Stimulated activated CD8-positive, alpha-beta memory T cell treated with anti-CD3 and anti-CD28 coated beads, Interleukin-4, amount 100 ng/mL, for 24 hours (primary cell): Measurements from ENCODE around the gene EED.
"Not testable (repeated sequence)": the region's sequence is repeated elsewhere in the genome, so short reads cannot be mapped to it uniquely, and the experiment has no call there.

Source experiments
- DNase-seq: peaks from one replicate; pipeline ENCODE4 v3.0.0-alpha.2; 2020; ENCODE audit warnings: low read depth

The EED gene

DNA sequence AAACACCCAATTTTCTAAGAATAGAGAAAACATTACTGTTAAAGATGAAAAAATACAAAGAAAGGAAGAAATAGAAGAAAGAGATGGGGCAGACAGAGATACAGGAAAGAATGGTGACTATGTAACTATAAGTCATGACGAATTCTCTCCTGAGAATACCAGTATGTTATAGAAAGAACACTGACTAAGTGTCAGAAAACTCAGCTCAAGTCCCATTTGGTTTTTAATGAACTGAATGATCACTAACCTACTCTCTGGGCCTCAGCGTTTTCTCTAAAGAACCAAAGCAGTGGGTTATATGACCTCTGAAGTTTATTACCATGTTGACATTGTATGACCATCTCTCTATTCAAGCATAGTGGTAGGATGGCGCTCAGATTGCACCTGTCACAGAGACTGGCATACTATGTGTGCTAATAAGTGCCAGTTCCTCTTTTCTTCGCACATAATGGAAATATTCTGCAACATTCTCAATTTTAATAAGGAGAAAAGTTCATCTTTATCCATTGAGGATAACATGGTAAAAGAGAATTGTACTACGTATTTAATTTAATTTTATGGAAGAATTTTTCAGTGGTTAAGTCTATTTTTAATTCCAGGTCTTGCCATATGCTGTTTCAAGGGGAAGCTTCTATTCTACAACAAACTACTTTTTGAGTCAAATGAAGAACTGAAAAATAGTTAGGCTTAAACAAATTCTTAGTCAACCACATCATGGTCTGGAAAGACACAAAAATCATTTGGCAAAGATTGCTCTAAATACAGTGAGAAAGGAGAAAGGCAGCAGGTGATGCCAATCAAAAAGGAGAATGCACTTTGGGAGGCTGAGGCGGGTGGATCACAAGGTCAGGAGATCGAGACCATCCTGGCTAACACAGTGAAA lies 25.0 kb upstream of the EED start:
- no peak for DNase-seq

DNA sequence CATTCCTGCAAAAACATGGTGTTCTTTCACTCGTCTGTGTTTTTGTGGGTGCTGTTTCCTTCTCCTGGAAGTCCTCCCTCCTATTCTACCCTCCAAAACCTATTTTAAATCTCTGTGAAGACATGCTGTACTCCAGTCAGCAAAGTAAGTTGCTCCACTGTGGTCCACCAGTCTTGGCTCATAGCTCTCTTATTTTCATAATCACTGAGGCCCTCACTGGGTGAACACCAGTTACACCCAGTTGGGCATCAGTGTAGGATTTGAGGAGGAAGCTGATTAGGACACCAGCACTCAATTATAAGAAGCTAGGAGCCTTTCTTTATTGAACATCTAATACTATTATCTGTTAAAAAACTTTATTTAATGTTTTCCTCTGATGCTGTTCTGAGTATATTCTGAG lies 23.9 kb upstream of the EED start:
- DNase-seq: no peak

DNA sequence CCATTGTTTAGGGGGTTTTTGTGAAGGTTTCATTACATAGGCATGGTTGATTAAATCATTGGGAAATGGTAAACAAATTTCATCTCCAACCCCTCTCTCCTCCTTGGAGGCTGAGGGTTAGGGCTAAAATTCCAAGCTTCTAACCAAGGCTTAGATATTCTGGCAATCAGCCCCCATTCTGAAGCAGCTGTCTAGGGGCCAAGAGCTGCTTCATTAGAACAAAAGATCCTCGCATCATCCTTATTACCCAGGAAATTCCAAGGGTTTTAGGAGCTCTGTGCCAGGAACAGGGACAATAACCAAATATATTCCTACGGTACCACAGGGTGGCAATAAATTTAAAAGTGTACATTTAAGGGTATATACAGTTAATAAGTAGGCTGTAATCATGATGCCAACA lies 22.5 kb upstream of the EED start:
- DNase-seq: no peak

DNA sequence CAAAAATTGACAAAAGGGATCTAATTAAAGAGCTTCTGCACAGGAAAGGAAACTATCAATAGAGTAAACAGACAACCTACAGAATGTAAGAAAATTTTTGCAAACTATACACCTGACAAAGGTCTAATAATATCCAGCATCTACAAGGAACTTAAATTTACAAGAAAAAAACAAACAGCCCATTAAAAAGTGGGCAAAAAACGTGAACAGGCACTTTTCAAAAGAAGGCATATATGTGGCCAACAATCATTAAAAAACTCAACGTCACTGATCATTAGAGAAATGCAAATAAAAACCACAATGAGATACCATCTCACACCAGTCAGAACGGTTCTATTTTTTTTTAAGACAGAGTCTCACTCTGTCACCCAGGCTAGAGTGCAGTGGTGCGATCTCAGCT lies 20.0 kb upstream of the EED start:
- not testable (repeated sequence) for DNase-seq

DNA sequence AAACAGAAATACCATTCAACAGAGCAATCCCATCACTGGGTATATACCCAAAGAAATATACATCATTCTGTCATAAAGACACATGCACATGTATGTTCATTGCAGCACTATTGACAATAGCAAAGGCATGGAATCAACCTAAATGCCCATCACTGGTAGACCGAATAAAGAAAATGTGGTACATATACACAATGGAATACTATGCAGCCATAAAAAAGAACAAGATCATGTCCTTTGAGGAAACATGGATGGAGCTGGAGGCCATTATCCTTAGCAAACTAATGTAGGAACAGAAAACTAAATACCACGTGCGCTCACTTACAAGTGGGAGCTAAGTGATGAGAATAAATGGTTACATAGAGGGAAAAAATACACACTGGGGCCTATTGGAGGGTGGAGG lies 19.2 kb upstream of the EED start:
- DNase-seq: not testable (repeated sequence)

DNA sequence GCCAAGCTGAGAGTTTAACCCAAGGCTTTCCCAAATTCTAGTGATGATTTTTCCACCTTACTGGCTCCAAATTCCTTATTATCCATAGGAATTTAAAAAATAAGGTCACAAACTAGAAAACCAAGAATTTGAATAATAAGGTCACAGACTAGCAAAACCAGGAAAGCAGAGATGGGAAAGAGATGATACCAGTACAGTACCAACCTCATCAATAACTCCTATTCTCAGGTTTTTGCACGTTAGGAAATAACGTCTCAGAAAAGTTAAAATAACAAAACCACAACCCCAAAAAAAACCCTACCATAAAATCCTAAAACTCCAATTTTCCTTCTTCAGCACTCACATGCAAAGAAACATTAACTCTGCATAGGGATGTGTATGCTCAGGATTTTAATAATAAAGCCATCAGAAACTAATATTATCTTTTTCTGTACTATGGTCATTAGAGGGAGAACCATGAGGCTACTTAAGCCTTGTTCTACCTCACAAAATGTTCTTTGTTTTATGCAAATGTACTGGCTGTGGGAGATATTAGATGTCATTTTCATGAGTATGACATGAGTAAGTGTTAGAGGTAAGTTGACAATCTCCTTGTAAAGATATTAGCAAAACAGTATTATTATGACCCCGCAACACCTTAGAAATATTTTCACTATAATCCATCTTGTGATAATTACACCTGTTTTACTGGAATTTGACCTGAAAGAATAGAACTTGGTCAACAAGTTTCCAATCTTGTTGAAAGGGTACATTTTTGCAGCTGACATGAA lies 16.1 kb upstream of the EED start:
- DNase-seq: no peak

DNA sequence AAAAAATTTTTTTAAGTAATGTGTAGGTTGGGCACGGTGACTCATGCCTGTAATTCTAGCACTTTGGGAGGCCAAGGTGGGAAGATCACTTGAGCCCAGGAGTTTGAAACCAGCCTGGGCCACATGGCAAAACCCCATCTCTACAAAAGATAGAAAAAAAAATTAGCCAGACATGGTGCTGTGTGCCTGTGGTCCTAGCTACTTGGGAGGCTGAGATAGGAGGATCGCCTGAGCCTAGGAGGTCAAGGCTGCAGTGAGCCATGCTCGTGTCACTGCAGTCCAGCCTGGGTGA lies 15.6 kb upstream of the EED start:
- peak; percentile 33 for DNase-seq

DNA sequence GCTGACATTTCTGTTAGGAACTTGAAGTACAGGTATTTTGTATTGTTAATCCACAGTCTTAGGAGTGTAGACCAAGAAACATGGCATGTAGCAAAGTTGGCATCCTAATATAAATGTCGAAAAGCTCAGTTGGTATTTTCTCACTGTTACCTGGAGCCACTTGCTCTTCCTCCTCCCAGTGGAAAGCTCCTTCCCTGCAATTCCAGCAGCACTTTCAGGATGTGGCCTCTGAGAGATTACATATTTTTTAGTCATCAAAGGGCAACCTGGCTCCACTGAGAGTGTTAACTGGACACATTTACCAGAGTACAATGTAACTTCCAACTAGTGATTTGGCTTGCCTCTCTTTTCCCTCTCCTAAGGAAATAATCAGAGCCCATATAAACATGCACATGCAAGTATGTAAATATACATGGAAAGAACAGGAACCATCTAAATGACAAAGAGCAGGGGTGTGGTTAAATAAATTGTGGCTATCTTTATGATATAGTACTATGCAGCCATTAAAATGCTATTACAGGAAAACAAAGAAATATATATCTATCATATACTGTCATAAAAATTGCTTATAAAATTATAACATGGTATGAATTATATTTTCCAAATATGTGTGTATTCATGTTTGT lies 14.3 kb upstream of the EED start:
- no peak for DNase-seq

DNA sequence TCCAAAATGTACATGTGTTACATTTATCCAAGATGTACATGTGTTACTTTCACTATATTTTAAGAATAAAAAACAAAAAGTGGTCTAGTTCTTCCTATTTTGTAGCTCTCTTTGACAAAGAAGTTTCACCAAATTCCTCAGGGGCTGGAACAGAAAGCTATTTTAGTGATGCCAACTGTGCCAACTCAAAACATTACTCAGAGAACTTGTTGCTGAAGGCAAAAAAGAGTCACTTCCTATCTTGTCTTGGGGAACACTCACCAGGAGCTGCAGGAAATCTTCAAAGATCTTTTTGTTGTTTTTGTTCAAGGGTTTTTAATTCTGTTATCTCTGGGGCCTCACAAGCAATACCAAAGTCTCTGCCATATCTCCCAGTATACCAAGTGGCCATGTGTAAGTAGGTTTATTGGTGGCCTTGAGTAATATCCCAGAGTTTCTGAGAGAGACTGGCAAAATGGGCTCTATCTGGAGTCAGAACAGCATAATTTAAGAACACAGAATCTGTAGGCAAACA lies 13.6 kb upstream of the EED start:
- no peak for DNase-seq

DNA sequence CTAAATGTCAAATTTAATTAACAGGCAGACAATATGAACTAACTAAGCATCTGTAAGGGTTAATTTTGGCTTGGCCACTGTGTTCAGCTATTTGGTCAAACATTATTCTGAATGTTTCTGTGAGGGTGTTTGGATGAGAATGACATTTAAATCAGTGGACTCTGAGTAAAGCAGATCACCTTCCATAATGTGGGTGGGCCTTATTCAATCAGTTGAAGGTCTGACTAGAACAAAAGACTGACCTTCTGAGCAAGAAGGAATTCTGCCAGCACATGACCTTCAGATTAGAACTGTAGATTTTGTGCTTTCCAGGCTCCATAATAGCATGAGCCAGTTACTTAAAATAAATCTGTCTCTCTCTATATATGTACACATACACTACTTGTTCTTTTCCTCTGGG lies 12.0 kb upstream of the EED start:
- DNase-seq: no peak

DNA sequence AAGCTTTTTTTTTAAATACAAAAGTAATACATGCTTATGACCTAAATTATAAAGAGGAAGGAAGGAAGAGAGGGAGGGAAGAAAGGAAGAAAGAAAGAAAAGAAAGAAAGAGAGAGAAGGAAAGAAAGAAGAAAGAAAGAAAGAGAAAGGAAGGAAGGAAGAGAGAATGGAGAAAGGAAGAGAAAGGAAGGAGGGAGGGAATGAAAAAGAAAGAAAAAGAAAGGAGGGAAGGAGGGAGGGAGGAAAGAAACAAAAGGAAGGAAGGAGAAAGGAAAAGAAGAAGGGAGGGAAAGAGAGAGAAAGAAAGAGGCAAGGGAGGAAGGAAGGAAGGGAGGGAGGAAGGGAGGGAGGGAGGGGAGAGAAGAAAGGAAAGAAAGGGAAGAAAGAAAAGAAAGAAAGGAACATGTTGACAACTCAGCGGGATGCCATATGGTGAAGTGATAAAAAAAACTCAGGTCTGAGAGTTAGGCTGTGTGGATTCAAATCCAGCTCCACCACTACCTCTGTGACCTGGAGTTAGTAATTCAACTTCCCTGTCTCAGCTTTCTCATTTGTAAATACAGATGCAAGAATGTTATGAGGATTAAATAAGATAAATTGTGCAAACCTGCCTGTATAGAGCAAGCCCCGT lies 9.6 kb upstream of the EED start:
- no peak for DNase-seq

DNA sequence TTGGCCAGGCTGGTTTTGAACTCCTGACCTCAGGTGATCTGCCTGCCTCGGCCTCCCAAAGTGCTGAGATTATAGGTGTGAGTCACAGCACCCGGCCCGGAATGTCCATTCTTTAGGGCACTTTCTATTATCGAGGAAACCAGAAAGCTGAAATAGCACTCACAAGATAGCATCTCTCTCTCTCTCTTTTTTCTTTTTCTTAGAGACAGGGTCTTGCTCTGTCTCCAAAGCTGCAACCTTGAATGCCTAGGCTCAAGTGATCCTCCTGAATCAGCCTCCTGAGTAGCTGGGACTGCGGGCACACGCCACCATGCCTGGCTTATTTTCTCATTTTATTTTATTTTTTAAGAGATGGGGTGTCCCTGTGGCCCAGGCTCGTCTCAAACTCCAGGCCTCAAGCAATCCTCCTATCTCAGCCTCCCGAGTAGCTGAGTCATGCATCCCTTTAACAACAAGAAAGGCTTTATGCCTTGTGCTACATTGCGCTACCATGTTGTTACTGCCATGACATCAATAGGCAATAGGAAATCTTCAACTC lies 7.2 kb upstream of the EED start:
- no peak for DNase-seq

DNA sequence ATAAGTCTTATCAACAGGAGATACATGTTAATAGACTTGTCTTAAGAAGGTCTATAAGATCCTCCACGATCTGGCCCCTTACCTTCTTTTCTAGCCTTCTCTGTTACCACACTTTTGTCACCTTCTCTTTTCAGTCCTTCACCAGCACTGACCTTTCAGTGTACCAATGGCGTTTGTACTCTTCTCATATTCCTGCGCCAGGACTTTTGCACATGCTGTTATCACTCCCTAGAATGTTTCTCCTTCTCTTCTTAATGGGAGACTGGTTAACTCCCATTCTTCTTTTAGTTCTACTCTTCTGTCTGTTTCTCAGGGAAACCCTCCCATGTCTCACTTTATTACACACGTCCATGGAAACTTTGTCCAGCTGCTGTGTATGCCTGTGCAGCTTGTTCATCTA lies 4.4 kb upstream of the EED start:
- DNase-seq: no peak

DNA sequence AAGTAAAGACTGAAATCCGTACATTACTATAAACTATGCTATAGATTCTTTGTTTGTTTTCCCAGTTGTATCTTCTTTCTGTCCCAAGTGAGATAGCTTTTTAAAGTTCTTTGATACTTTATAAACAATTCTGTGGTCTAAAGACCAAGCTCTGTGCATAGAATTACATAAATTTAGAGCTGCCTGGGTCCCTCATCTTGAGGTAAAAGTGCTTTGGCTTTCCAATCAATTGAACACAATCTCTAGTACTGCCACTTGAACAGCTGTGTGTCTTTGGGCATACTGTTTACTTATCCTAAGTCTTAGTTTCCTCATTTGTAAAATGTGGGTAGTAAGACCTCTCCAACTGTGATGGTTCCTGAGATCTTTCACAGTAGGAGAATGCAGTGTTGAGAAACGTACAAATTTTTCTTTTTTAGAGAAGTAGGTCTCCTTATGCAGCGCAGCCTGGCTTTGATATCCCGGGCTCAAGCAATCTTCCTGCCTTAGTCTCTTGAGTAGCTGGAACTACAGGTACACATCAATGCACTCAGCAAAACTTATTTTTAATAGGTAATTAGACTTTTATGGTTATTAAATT lies 2.5 kb upstream of the EED start:
- no peak for DNase-seq

DNA sequence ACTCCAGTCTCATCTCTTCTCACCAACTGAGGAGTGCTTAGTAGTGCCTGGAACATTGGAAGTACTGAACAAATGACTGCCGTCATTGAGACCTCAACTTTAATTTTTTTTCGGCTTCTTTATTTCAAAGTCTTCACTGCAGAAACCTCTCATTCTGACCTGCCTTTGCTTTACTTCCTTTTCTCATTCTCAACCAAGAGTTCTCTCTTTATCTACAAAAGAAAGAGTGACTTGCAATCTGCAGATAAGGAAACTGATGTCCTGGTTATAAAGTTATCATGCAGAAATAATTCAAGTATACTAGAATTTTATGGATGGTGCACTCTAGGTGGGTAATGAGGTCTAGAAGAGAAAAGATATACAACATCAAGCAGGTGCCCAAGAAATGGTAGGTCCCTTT lies 1.2 kb upstream of the EED start:
- DNase-seq: no peak

DNA sequence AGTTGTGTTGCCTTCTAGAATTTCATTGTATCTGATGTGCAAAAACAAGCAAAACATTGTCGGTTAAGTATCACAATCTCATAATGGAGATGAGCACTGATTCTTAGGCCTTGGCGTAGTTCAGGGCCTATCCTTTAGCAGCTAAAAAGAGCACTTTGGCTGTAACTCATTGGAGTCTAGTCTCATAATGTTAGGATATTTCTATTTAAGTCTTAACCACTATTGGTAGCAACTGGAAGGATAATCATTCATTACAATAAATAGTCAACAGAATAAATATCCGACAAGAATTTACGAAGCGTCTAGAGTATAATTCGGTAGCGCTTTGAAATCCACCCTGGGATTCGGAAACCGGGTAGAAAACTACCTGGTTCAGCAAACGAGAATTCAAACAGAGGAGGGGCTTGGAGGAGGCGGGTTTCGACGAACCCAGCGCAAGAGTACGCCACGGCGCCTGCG lies 461 bp upstream of the EED start:
- DNase-seq: peak; percentile 82

DNA sequence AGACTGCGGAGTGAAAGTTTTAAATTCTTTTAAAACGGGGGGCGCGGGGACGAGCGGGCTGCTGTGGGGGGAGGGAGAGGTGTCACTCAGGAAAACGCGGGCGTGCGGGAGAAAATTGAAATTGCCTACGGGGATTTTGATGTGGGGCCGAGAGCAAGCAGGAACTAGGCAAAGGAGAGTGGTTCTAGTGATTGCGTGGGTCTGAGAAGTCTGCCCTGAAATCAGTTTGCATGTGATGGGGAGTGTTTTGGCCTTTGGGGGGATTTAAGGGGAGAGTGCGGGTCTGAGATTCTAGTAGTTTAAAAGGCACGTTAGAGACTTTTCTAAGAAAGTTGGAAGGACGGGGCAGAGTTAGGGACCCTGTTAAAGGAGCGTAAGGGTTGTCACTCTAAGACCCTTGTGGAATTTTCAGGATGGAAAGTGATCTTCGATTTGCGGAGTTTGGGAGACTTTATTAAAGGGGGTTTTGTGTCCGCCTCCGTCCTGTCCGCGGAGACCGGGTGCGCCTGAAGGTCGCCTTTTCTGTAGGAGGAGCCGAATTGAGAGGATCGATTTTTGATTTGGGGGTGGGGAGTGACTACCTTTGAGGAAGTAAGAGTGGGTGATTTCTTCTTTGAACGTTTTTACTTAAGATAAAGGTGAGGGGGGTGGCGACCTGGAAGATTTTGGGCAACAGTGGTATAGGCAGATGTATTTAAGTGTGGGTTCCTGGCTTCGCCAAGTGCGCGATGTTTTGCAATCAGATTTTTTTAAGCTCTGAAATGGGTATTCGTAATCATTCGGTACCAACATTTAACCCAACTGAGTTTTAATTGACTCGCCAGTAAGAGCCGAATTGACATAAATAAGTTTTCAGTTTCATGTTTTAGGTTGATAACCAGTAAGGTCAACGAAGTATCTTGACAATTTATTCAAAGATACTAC lies 1.1 kb downstream of the EED start:
- no peak for DNase-seq

DNA sequence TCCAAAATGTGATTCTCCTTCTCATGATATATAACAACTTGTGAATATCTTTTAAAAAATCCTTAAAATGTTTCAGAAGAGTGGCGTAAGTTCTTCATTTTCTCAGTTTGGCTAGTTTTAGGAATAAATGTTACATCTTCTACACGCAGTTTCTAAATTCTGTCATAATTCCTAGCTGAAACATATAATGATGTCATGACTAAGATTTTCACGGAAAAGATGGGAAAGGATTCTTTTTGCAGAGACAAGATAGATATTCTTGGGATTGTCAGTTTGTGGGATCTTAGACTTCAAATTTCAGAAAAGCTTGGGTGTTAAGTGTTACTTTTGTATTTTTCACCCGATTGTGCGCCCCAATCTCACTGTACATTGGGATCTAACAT lies 1.7 kb downstream of the EED start:
- DNase-seq: no peak

DNA sequence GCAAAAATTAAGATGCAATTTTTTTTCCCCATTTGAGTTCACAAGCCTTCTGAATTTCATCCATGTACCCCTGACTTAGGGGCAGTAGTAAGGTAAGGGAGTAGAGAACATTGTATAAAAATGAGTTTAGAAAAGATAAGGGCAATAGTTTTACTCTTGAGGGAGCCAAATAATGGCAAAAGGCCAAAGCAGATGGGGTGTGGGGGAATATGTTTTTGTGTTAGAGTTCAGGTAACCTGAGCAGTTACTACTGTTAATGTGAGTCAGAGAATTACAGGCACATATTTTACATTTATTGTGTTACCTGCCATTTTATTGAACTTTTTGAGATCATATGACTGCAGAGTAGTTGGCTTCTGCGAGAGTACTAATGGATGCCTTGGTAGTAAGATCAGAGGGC lies 3.1 kb downstream of the EED start:
- no peak for DNase-seq

DNA sequence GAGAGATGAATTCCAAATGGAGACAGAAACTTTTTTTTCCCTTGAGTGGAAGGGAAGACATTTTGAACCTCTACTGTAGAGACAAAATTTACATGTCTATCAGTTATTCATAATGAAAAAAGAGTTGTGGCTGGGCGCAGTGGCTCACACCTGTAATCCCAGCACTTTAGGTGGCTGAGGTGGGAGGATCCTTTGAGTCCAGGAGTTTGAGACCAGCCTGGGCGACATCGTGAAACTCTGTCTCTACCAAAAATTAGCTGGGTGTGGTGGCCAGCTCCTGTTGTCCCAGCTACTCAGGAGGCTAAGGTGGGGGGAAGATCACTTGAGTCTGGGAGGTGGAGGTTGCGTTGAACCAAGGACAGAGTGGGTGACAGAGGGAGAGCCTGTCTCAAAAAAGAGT lies 4.1 kb downstream of the EED start:
- no peak for DNase-seq
